Transverse colon (tissue), 3 donors: ENCODE results near the gene CDKN2C.

Source experiments
- CTCF ChIP-seq, 5 experiments: fragments of 200-600 bp in 3 of 5; fragments of 450-650 bp in 2 of 5; sonication (generic) in 3 of 5; IDR thresholded peaks; 1 replicate in 2 of 5; 2 replicates in 3 of 5; pipeline ENCODE4 v1.5.1; 2016 to 2017; ENCODE audit warnings: antibody characterized with exemption in 5 of 5, inconsistent platforms in 3 of 5, mild to moderate bottlenecking in 2 of 5, moderate library complexity in 1 of 5
- EP300 ChIP-seq: sonication (generic); formaldehyde crosslinking; IDR thresholded peaks from one replicate; pipeline ENCODE4 v1.6.1; 2017; ENCODE audit warnings: antibody characterized with exemption, low read depth
- POLR2A ChIP-seq: fragments of 450-650 bp; IDR thresholded peaks from one replicate; pipeline ENCODE4 v1.6.1; 2016; ENCODE audit warnings: antibody characterized with exemption, mild to moderate bottlenecking, moderate library complexity

GRCh38 chr1:50950396-50950795 is 19.6 kb upstream of the CDKN2C start:
- no peak for TF ChIP-seq POLR2A
- TF ChIP-seq EP300 = no peak
- no peak for TF ChIP-seq CTCF (IDR thresholded peaks at IDR 0.05)
